HG03280 (cell line): ENCODE results near the gene CYSLTR2.
"Not testable (repeated sequence)": the region's sequence is repeated elsewhere in the genome, so short reads cannot be mapped to it uniquely, and the experiment has no call there.

Experiments
- ATAC-seq: cut with Tn5 transposase; IDR thresholded peaks from one replicate; pipeline ENCODE4 v1.9.1; 2021; ENCODE audit warnings: mild to moderate bottlenecking, moderate library complexity; ENCODE audit not compliant: unreplicated experiment

Gene CYSLTR2

DNA sequence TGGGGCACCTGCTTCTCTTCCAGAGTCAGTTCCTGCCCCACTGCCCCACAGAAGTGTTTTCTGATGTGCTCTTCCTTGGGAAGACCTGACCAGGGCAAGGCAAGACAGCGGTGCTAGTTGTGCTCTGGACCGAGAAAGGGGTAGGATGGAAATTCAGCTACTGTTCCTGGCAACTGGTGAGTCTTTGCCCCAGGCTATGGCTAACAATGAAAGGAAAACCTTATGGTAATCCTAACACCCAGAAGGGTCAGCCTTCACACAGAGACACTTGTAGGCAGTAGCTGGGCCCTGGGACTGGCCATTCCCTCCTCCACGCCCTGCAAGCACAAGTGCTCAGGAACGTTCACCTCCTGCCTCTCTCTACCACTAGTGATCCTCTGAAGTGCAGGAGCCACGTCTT, 9.6 kb upstream of the CYSLTR2 start:
- no peak for ATAC-seq

DNA sequence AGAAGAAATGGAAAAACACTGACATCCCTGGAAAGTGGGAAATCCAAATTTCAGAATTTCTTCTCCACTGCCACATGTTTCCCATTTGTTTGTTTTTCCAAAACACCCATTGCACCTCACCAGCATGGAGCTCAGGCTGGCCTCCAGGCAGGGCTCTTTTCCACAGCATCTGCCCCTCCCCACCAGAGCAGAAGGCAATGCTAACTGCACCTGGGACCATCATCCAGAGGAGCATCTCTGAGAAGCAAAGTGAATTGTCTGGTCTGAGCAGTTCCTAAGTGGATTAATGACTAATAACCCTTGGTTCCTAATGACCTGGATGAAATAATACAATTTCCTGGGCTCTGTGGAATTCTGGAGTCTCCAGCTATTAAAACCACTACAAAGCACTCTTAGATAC, 8.8 kb upstream of the CYSLTR2 start:
- ATAC-seq: no peak

DNA sequence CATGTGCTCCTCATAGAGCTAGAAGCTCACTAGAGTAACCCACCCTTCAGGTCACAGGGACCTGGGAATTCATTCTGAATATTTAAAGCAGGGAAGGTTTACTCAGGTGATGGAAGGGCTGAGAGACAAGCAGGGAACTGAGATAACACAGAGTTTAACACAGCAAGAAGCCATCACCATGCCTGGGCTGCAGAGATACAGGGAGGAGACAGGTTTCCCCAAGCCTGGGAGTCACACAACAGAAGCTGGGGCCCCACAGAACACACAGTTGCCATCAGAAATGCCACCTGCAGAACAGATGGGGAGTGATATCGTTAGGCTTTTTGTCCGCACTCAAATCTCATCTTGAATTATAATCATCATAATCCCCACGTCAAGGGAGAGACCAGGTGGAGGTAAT, 7.9 kb upstream of the CYSLTR2 start:
- no peak for ATAC-seq

GRCh38 chr13:48646791-48647190, 6.9 kb upstream of the CYSLTR2 start:
- ATAC-seq: no peak

DNA sequence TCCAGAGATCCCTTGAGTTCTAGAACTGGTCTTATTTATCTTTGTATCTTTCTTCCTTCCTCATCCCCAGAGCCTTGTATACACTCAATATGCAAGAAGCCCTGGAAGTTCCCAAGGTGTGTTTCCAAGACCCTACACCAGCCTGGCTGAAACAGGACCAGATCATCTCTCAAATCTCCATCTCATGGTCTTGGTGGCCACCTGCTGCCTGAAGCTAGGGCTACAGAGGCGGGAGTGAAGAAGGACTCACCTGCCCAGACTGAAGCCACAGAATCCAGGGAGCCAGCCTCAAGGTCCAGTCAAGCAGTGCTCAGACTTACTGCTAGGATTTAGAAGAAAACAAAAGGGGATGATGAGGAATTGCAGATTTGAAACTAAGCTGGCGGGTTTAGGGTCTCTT, 6.1 kb upstream of the CYSLTR2 start:
- no peak for ATAC-seq

- ATAC-seq: no peak
Observed at GRCh38 chr13:48648446-48648845, 5.3 kb upstream of the CYSLTR2 start.

- ATAC-seq: no peak
Observed at GRCh38 chr13:48652851-48653471, 768 bp upstream of the CYSLTR2 start.

DNA sequence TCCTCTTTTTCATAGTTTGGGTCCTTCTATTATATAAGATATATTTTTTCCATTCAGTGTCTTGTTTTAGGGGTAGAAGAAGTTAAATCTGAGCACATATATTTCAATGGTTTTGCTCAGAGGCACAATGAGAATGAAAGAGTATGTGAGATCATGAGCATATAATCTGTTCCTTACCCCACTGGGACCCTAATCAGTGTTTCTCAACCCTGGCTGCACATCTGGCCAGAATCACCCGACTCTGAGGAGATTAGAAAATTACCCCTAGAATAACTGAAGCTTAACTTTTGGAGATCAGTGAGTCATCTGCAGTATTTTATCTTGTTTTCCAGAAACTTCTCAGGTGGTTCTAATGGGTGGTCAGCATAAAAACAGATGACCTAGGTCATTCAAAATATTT, 782 bp downstream of the CYSLTR2 start:
- no peak for ATAC-seq

DNA sequence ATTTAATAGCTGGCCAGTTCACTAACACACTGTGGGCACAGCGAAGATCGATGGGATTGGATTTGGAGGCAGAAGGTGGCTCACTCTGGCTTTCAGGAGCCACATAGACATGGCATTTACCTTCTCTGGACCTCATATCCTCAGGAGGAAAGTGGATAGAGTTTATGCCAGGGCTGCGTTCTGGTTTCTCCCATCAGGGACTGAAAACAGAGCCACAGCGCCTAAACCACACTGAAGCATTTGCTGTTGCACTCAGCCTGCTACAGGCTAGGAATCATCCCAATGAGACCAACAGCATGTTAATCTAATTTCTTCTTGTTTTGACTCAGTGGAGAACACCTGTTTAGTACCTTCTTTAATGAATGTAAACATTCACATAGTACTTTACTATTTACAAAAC, 1.6 kb downstream of the CYSLTR2 start:
- ATAC-seq: no peak

DNA sequence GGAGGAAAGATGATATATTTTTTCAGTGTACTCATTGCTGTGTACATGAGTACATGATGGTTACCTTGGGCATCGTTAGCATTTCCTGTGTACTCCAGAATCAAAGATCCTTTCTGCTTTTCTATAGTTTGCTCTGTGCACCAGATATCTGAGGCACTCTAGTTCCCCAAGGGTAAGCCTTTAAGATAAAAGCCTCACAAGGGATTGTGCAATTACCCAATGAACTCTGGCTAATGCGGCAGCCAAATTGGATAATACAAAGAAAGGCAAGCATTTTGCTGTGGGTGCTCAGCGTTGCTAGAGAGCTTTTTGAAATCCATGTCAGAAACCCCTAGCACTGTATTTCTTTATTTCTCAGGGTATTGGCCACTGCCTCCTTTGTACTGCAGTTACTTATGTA, 2.9 kb downstream of the CYSLTR2 start:
- no peak for ATAC-seq

GRCh38 chr13:48660361-48661076, 6.8 kb downstream of the CYSLTR2 start:
- no peak for ATAC-seq

GRCh38 chr13:48661107-48661506, 7.4 kb downstream of the CYSLTR2 start:
- no peak for ATAC-seq

- ATAC-seq: no peak
Observed at GRCh38 chr13:48662226-48662625, 8.5 kb downstream of the CYSLTR2 start.

DNA sequence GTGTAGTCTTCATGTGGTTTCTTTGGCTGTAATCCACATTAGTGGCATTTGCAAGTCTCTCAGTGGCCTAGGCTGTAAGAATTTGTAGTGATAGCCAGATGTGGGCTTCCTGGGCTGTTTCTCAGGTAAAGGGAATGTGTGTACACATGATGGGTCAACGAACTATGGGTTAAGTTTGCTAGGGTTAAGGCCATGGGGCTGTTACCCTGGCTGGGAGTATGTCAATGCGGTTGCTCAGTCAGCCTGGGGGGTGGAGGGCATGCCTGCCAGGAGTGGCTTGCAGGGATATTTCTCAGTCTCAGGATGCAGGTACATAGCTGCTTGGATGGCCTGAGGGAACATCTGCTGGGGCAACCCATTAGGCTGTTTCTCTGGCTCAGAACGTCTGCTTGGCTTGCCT, 13.4 kb downstream of the CYSLTR2 start:
- ATAC-seq: no peak

- ATAC-seq: not testable (repeated sequence)
Observed at GRCh38 chr13:48671421-48671820, 17.7 kb downstream of the CYSLTR2 start.

DNA sequence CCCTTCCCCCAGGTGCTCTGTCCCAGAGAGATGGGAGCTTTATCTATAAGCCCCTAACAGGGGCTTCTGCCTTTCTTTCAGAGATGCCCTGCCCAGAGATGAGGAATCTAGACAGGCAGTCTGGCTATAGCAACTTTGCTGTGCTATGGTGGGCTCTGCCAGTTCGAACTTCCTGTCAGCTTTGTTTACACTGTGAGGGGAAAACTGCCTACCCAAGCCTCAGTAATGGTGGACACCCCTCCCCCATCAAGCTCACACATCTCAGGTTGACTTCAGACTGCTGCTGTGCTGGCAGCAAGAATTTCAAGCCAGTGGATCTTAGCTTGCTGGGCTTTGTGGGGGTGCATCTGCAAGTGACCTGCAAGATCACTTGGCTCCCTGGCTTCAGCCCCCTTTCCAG, 21.5 kb downstream of the CYSLTR2 start:
- ATAC-seq: no peak

DNA sequence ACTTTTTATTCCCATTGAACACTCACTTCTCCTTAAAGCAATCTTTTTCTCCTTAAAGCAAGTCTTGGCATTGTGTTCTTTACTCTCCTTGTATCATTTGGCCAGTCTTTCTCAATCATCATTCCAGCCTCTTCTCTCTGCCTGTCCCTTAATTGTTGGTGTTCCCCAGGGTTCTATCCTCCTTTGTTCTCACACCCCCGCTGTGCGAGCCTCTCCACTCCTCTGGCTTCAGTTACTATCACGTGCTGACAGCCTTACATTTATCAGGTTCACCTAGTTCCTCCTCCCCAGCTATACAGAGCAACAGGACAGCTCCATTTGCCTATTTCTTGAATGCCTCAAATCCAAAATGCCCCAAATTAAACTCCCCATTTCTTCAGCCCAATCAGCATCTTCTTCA, 24.6 kb downstream of the CYSLTR2 start:
- no peak for ATAC-seq

GRCh38 chr13:48679941-48680680, 26.4 kb downstream of the CYSLTR2 start:
- no peak for ATAC-seq

DNA sequence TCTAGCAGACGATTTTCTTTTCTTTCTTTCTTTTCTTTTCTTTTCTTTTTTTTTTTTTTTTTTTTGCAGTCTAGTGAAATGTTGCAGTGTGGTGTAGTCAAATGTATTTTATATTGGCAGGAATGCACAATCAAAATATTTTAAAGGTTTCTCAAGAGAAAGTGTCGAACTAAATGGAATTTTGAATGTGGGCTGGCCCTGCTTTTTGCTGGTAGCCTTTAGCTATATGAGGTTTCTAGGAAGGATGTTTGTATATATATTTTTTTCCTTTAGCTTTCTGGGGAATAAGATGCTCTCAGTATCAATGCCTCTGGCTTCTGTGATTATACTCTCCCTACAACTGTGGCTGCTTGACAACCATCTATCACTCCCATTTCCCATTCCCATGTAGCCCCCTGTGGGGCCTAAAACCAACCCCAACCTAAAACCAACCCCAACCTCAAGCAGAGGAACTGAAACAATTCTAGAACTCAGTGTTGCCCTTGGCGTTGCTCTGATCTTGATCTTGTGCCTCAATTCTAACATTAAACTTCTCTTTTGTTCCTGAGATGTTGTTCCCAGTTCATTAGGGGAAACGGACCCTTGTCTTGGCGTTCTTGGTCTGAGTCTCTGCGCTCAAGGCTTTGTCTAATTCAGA, 27.1 kb downstream of the CYSLTR2 start:
- no peak for ATAC-seq

DNA sequence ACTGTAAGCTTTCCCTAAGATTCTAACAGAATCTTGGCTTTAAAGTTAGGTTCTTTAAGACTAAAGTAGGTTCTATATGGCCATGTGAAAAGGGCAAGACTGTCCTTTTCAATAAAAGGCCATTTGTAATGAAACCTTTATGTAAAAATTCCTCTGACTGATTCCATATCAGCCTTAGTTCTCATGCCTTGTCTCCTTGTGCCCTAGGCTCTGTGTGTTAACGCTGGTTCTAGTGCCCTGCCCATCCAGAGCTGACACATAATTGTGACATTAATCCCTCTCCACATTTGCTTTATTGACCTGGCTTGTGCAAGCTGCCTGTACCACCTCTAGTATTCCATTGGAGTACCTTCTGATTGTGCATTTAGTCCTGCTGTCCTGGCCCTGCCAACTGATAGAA, 28.2 kb downstream of the CYSLTR2 start:
- ATAC-seq: no peak

GRCh38 chr13:48682436-48682835, 28.7 kb downstream of the CYSLTR2 start:
- no peak for ATAC-seq
